Measurements from ENCODE around the gene TMEM239.
"Not testable (repeated sequence)": the region's sequence is repeated elsewhere in the genome, so short reads cannot be mapped to it uniquely, and the experiment has no call there.

Gene TMEM239

GRCh38 chr20:2816030-2816582, at the start of gene TMEM239:
Gene TMEM239 (plus strand): TSS chr20:2816364. CDS start chr20:2816555, 191 bp downstream.
- H3K4me3 ChIP-seq (ENCODE audit: low read depth, low read length): no peak within 1 kb of the TSS
- H3K27me3 ChIP-seq (ENCODE audit: control insufficient read depth, insufficient read depth, low read length): peaks cover 36% of the 10 kb centered on the region
- H3K9ac ChIP-seq (ENCODE audit: low read depth, low read length): no peak within 1 kb of the TSS
- H3K9me3 ChIP-seq (ENCODE audit: control insufficient read depth, insufficient read depth, low read length): no peaks in the 10 kb centered on the region; the same call in 1 of the 2 replicates
- H3K27ac ChIP-seq (ENCODE audit: low read depth, low read length): no peak within 1 kb of the TSS
- H3K36me3 ChIP-seq (ENCODE audit: control insufficient read depth, insufficient read depth, low read length): no peaks in the 10 kb centered on the region
- H3K4me1 ChIP-seq (ENCODE audit: control insufficient read depth, insufficient read depth, low read length): peaks cover 10% of the 10 kb centered on the region

GRCh38 chr20:2767768-2768631, 48.2 kb upstream of the TMEM239 start:
- Histone ChIP-seq H3K4me3 (ENCODE audit: low read depth, low read length) (no peak overlapping the region), H3K27ac (ENCODE audit: low read depth, low read length) (no peak overlapping the region), H3K27me3 (ENCODE audit: control insufficient read depth, insufficient read depth, low read length) (peaks cover 4% of the 10 kb centered on the region; the same call in 1 of the 2 replicates)

GRCh38 chr20:2768632-2769015, 47.5 kb upstream of the TMEM239 start:
- peaks cover 4% of the 10 kb centered on the region; the same call in 1 of the 2 replicates for H3K27me3 ChIP-seq (ENCODE audit: control insufficient read depth, insufficient read depth, low read length)
- no peaks in the 10 kb centered on the region for H3K9me3 ChIP-seq (ENCODE audit: control insufficient read depth, insufficient read depth, low read length)
- H3K36me3 ChIP-seq (ENCODE audit: control insufficient read depth, insufficient read depth, low read length): no peaks in the 10 kb centered on the region
- H3K4me1 ChIP-seq (ENCODE audit: control insufficient read depth, insufficient read depth, low read length): no peaks in the 10 kb centered on the region
- H3K4me3 ChIP-seq (ENCODE audit: low read depth, low read length): no peak overlapping the region
- H3K9ac ChIP-seq (ENCODE audit: low read depth, low read length): no peak overlapping the region
- H3K27ac ChIP-seq (ENCODE audit: low read depth, low read length): no peak overlapping the region

More at GRCh38 chr20:2767768-2768631, 48.2 kb upstream of the TMEM239 start:
- H3K36me3 ChIP-seq (ENCODE audit: control insufficient read depth, insufficient read depth, low read length): no peaks in the 10 kb centered on the region
- no peaks in the 10 kb centered on the region for H3K4me1 ChIP-seq (ENCODE audit: control insufficient read depth, insufficient read depth, low read length)
- no peaks in the 10 kb centered on the region for H3K9me3 ChIP-seq (ENCODE audit: control insufficient read depth, insufficient read depth, low read length)
- H3K9ac ChIP-seq (ENCODE audit: low read depth, low read length): no peak overlapping the region

GRCh38 chr20:2770091-2770490, 46.1 kb upstream of the TMEM239 start:
- not testable (repeated sequence) for H3K36me3 ChIP-seq (ENCODE audit: control insufficient read depth, insufficient read depth, low read length); H3K9me3 ChIP-seq (ENCODE audit: control insufficient read depth, insufficient read depth, low read length); H3K27me3 ChIP-seq (ENCODE audit: control insufficient read depth, insufficient read depth, low read length); H3K9ac ChIP-seq (ENCODE audit: low read depth, low read length); H3K4me1 ChIP-seq (ENCODE audit: control insufficient read depth, insufficient read depth, low read length); H3K27ac ChIP-seq (ENCODE audit: low read depth, low read length); H3K4me3 ChIP-seq (ENCODE audit: low read depth, low read length)

- H3K9me3 ChIP-seq (ENCODE audit: control insufficient read depth, insufficient read depth, low read length): no peaks in the 10 kb centered on the region
- H3K4me1 ChIP-seq (ENCODE audit: control insufficient read depth, insufficient read depth, low read length): no peaks in the 10 kb centered on the region
- peaks cover 4% of the 10 kb centered on the region; the same call in 1 of the 2 replicates for H3K27me3 ChIP-seq (ENCODE audit: control insufficient read depth, insufficient read depth, low read length)
- H3K36me3 ChIP-seq (ENCODE audit: control insufficient read depth, insufficient read depth, low read length): no peaks in the 10 kb centered on the region
- no peak overlapping the region for H3K9ac ChIP-seq (ENCODE audit: low read depth, low read length)
- H3K27ac ChIP-seq (ENCODE audit: low read depth, low read length): no peak overlapping the region
- H3K4me3 ChIP-seq (ENCODE audit: low read depth, low read length): no peak overlapping the region
Observed at GRCh38 chr20:2771631-2772080, 44.5 kb upstream of the TMEM239 start.

GRCh38 chr20:2773812-2774211, 42.4 kb upstream of the TMEM239 start:
- Histone ChIP-seq H3K27ac (ENCODE audit: low read depth, low read length) (no peak overlapping the region), H3K9ac (ENCODE audit: low read depth, low read length) (no peak overlapping the region), H3K27me3 (ENCODE audit: control insufficient read depth, insufficient read depth, low read length) (peaks cover 4% of the 10 kb centered on the region; the same call in 1 of the 2 replicates), H3K36me3 (ENCODE audit: control insufficient read depth, insufficient read depth, low read length) (no peaks in the 10 kb centered on the region), H3K4me3 (ENCODE audit: low read depth, low read length) (no peak overlapping the region), H3K4me1 (ENCODE audit: control insufficient read depth, insufficient read depth, low read length) (no peaks in the 10 kb centered on the region), H3K9me3 (ENCODE audit: control insufficient read depth, insufficient read depth, low read length) (no peaks in the 10 kb centered on the region)

- H3K9ac ChIP-seq (ENCODE audit: low read depth, low read length): no peak overlapping the region
- H3K27ac ChIP-seq (ENCODE audit: low read depth, low read length): no peak overlapping the region
- no peak overlapping the region for H3K4me3 ChIP-seq (ENCODE audit: low read depth, low read length)
- H3K4me1 ChIP-seq (ENCODE audit: control insufficient read depth, insufficient read depth, low read length): no peaks in the 10 kb centered on the region
- no peaks in the 10 kb centered on the region for H3K9me3 ChIP-seq (ENCODE audit: control insufficient read depth, insufficient read depth, low read length)
- no peaks in the 10 kb centered on the region for H3K27me3 ChIP-seq (ENCODE audit: control insufficient read depth, insufficient read depth, low read length)
- no peaks in the 10 kb centered on the region for H3K36me3 ChIP-seq (ENCODE audit: control insufficient read depth, insufficient read depth, low read length)
Observed at GRCh38 chr20:2775139-2775538, 41.0 kb upstream of the TMEM239 start.

GRCh38 chr20:2778602-2779321, 37.4 kb upstream of the TMEM239 start:
- Histone ChIP-seq H3K9me3 (ENCODE audit: control insufficient read depth, insufficient read depth, low read length) (no peaks in the 10 kb centered on the region), H3K4me1 (ENCODE audit: control insufficient read depth, insufficient read depth, low read length) (no peaks in the 10 kb centered on the region), H3K27ac (ENCODE audit: low read depth, low read length) (no peak overlapping the region), H3K9ac (ENCODE audit: low read depth, low read length) (no peak overlapping the region), H3K27me3 (ENCODE audit: control insufficient read depth, insufficient read depth, low read length) (no peaks in the 10 kb centered on the region), H3K4me3 (ENCODE audit: low read depth, low read length) (no peak overlapping the region), H3K36me3 (ENCODE audit: control insufficient read depth, insufficient read depth, low read length) (no peaks in the 10 kb centered on the region)

GRCh38 chr20:2780948-2781347, 35.2 kb upstream of the TMEM239 start:
- no peaks in the 10 kb centered on the region for H3K9me3 ChIP-seq (ENCODE audit: control insufficient read depth, insufficient read depth, low read length)
- H3K27me3 ChIP-seq (ENCODE audit: control insufficient read depth, insufficient read depth, low read length): no peaks in the 10 kb centered on the region
- no peak overlapping the region for H3K4me3 ChIP-seq (ENCODE audit: low read depth, low read length)
- no peaks in the 10 kb centered on the region for H3K4me1 ChIP-seq (ENCODE audit: control insufficient read depth, insufficient read depth, low read length)
- no peak overlapping the region for H3K27ac ChIP-seq (ENCODE audit: low read depth, low read length)
- H3K36me3 ChIP-seq (ENCODE audit: control insufficient read depth, insufficient read depth, low read length): no peaks in the 10 kb centered on the region
- no peak overlapping the region for H3K9ac ChIP-seq (ENCODE audit: low read depth, low read length)

- Histone ChIP-seq H3K27ac (ENCODE audit: low read depth, low read length) (no peak overlapping the region), H3K4me3 (ENCODE audit: low read depth, low read length) (no peak overlapping the region), H3K4me1 (ENCODE audit: control insufficient read depth, insufficient read depth, low read length) (no peaks in the 10 kb centered on the region), H3K9me3 (ENCODE audit: control insufficient read depth, insufficient read depth, low read length) (no peaks in the 10 kb centered on the region), H3K36me3 (ENCODE audit: control insufficient read depth, insufficient read depth, low read length) (no peaks in the 10 kb centered on the region), H3K27me3 (ENCODE audit: control insufficient read depth, insufficient read depth, low read length) (no peaks in the 10 kb centered on the region), H3K9ac (ENCODE audit: low read depth, low read length) (no peak overlapping the region)
Observed at GRCh38 chr20:2783908-2784566, 32.1 kb upstream of the TMEM239 start.

Data from HUES48 (cell line).